Gastrocnemius medialis (tissue), 4 donors: ENCODE measurements around the gene LRP5.

Source experiments
- POLR2A ChIP-seq, 2 donors: fragments of 450-650 bp; IDR thresholded peaks; one replicate each; pipeline ENCODE4 v1.6.1; 2017; ENCODE audit warnings: antibody characterized with exemption in 2 of 2, mild to moderate bottlenecking in 2 of 2, moderate library complexity in 2 of 2
- TF ChIP-seq, protein P1 (sequence below), 5 experiments: fragments of 450-650 bp in 3 of 5; fragments of 200-600 bp in 2 of 5; sonication (generic) in 2 of 5; IDR thresholded peaks in 4 of 5; conservative IDR thresholded peaks in 1 of 5; 1 replicate in 4 of 5; 2 replicates in 1 of 5; pipeline ENCODE4 v1.5.1; 2016 to 2019; ENCODE audit warnings: antibody characterized with exemption in 5 of 5, mild to moderate bottlenecking in 3 of 5, moderate library complexity in 3 of 5

DNA sequence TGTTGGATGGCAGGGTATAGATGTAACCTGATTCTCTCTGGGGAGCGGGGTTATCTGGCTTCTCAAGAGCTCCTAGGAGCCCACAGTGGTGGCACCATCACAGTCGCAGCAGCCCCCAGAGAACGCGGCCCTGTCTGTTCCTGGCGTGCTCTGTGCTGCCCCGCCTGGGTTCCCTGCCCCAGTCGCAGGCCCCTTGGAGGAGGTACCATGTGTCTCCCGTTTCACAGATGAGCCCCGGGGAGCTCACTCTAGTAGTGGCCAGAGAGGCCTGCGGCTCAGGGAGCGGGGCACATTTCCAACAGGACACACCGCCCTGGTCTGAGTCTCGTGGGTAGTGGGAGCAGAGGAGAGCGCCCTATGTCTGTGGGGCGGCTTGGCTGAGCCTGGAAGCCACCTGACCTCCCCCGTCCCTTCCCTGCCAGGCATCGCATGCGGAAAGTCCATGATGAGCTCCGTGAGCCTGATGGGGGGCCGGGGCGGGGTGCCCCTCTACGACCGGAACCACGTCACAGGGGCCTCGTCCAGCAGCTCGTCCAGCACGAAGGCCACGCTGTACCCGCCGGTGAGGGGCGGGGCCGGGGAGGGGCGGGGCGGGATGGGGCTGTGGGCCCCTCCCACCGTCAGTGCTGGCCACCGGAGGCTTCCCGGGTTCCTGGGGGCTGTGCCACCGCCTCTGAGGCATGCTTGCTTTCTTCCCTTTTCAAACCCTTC, 127.1 kb downstream of the LRP5 start:
- TF ChIP-seq, protein P1, sequence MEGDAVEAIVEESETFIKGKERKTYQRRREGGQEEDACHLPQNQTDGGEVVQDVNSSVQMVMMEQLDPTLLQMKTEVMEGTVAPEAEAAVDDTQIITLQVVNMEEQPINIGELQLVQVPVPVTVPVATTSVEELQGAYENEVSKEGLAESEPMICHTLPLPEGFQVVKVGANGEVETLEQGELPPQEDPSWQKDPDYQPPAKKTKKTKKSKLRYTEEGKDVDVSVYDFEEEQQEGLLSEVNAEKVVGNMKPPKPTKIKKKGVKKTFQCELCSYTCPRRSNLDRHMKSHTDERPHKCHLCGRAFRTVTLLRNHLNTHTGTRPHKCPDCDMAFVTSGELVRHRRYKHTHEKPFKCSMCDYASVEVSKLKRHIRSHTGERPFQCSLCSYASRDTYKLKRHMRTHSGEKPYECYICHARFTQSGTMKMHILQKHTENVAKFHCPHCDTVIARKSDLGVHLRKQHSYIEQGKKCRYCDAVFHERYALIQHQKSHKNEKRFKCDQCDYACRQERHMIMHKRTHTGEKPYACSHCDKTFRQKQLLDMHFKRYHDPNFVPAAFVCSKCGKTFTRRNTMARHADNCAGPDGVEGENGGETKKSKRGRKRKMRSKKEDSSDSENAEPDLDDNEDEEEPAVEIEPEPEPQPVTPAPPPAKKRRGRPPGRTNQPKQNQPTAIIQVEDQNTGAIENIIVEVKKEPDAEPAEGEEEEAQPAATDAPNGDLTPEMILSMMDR (IDR thresholded peaks at IDR 0.05 in 4 of 5, conservative IDR thresholded peaks at IDR 0.05 in 1 of 5), result no peak
- no peak for TF ChIP-seq POLR2A (IDR thresholded peaks at IDR 0.05)
